DMS153 treated with DMSO at 0.1 percent for 48 hours (cell line): ENCODE measurements around the gene KLF13.

Experiments
- DNase-seq: peaks from one replicate; lab custom pipeline; 2025; ENCODE audit not compliant: unreplicated experiment; lab: John Stamatoyannopoulos, UW

The KLF13 gene

GRCh38 chr15:31397851-31398661 lies 71.4 kb downstream of the KLF13 start:
- DNase-seq = peak; percentile 25

- DNase-seq = no peak
These were observed 72.2 kb downstream of the KLF13 start for GRCh38 chr15:31398677-31399301.

- no peak for DNase-seq
These were observed 73.0 kb downstream of the KLF13 start for GRCh38 chr15:31399544-31400171.

GRCh38 chr15:31400222-31400927 lies 73.7 kb downstream of the KLF13 start:
- DNase-seq = no peak

GRCh38 chr15:31401282-31401681 lies 74.6 kb downstream of the KLF13 start:
- no peak for DNase-seq

GRCh38 chr15:31402003-31402402 lies 75.4 kb downstream of the KLF13 start:
- no peak for DNase-seq

GRCh38 chr15:31402511-31403056 lies 75.9 kb downstream of the KLF13 start:
- no peak for DNase-seq

GRCh38 chr15:31403096-31403495 lies 76.5 kb downstream of the KLF13 start:
- DNase-seq = no peak

GRCh38 chr15:31403606-31404005 lies 77.0 kb downstream of the KLF13 start:
- DNase-seq = no peak

GRCh38 chr15:31404345-31404744 lies 77.7 kb downstream of the KLF13 start:
- DNase-seq = no peak

- no peak for DNase-seq
These were observed 78.7 kb downstream of the KLF13 start for GRCh38 chr15:31405200-31405920.

- DNase-seq = no peak
These were observed 80.7 kb downstream of the KLF13 start for GRCh38 chr15:31407376-31407775.

GRCh38 chr15:31407851-31408250 lies 81.2 kb downstream of the KLF13 start:
- no peak for DNase-seq

- DNase-seq = no peak
These were observed 82.1 kb downstream of the KLF13 start for GRCh38 chr15:31408724-31409123.

GRCh38 chr15:31409171-31409570 lies 82.5 kb downstream of the KLF13 start:
- no peak for DNase-seq

GRCh38 chr15:31412824-31413223 lies 86.2 kb downstream of the KLF13 start:
- no peak for DNase-seq

- no peak for DNase-seq
These were observed 88.6 kb downstream of the KLF13 start for GRCh38 chr15:31415201-31415600.

- DNase-seq = no peak
These were observed 93.2 kb downstream of the KLF13 start for GRCh38 chr15:31419820-31420219.

- no peak for DNase-seq
These were observed 100.8 kb downstream of the KLF13 start for GRCh38 chr15:31427411-31427810.
